Liver (tissue), 9 donors: ENCODE measurements around the gene ALPK3. TPM values are rescaled to one million over a fixed set of nuclear protein-coding genes. Genes with fewer than 3 reads are reported as not detected.

Experiments
- DNase-seq: peaks from one replicate; pipeline ENCODE4 v3.0.0-alpha.2; 2017; ENCODE audit warnings: low spot score
- H3K27ac ChIP-seq, 2 donors: one replicate each; pipeline ENCODE4 v1.7.0; 2013; ENCODE audit warnings: inconsistent platforms in 2 of 2, low read length in 2 of 2, control low read depth in 1 of 2, low read depth in 1 of 2, mild to moderate bottlenecking in 1 of 2
- H3K27me3 ChIP-seq, 4 donors: one replicate each; pipeline versions ENCODE4 v1.6.1 to v1.7.0; 2013; ENCODE audit warnings: low read length in 3 of 4, inconsistent platforms in 1 of 4, mild to moderate bottlenecking in 1 of 4, moderate library complexity in 1 of 4; ENCODE audit not compliant: control insufficient read depth in 4 of 4, insufficient read depth in 4 of 4
- H3K36me3 ChIP-seq, 4 donors: one replicate each; pipeline versions ENCODE4 v1.6.1 to v1.7.0; 2013; ENCODE audit warnings: low read length in 3 of 4, mild to moderate bottlenecking in 3 of 4, low read depth in 1 of 4, moderate library complexity in 1 of 4; ENCODE audit not compliant: control insufficient read depth in 4 of 4, insufficient read depth in 3 of 4
- H3K4me1 ChIP-seq, 4 donors: one replicate each; pipeline versions ENCODE4 v1.6.1 to v1.7.0; 2013; ENCODE audit warnings: low read length in 3 of 4, mild to moderate bottlenecking in 3 of 4, moderate library complexity in 1 of 4; ENCODE audit not compliant: control insufficient read depth in 4 of 4, insufficient read depth in 4 of 4
- H3K4me3 ChIP-seq, 3 donors: one replicate each; pipeline versions ENCODE4 v1.6.1 to v1.7.0; 2013; ENCODE audit warnings: low read length in 3 of 3, control low read depth in 1 of 3, low read depth in 1 of 3, mild to moderate bottlenecking in 1 of 3
- H3K9ac ChIP-seq, 2 donors: one replicate each; pipeline ENCODE4 v1.7.0; 2013; ENCODE audit warnings: low read length in 2 of 2, mild to moderate bottlenecking in 2 of 2, moderate library complexity in 2 of 2, control low read depth in 1 of 2, low read depth in 1 of 2
- H3K9me3 ChIP-seq, 4 donors: one replicate each; pipeline versions ENCODE4 v1.6.1 to v1.7.0; 2013; ENCODE audit warnings: low read length in 3 of 4; ENCODE audit not compliant: control insufficient read depth in 4 of 4
- ATF3 ChIP-seq: IDR thresholded peaks from 2 replicates; pipeline ENCODE4 v1.6.1; 2016; ENCODE audit warnings: antibody characterized with exemption
- EGR1 ChIP-seq, 2 donors: IDR thresholded peaks; 2 replicates each; pipeline ENCODE4 v1.6.1; 2016 to 2018; ENCODE audit warnings: antibody characterized with exemption in 2 of 2, low read depth in 2 of 2
- FOXA1 ChIP-seq: IDR thresholded peaks from 2 replicates; pipeline ENCODE4 v1.6.1; 2016; ENCODE audit warnings: antibody characterized with exemption
- FOXA2 ChIP-seq: IDR thresholded peaks from 2 replicates; pipeline ENCODE4 v1.6.1; 2016; ENCODE audit warnings: antibody characterized with exemption
- GABPA ChIP-seq, 2 donors: IDR thresholded peaks in 1 of 2; conservative IDR thresholded peaks in 1 of 2; 2 replicates each; pipeline ENCODE4 v1.6.1; 2016; ENCODE audit warnings: antibody characterized with exemption in 2 of 2, mild to moderate bottlenecking in 1 of 2, moderate library complexity in 1 of 2
- HNF4A ChIP-seq, 2 donors: conservative IDR thresholded peaks; 2 replicates each; pipeline ENCODE4 v1.6.1; 2016; ENCODE audit warnings: antibody characterized with exemption in 2 of 2, mild to moderate bottlenecking in 2 of 2
- HNF4G ChIP-seq: IDR thresholded peaks from 2 replicates; pipeline ENCODE4 v1.6.1; 2016; ENCODE audit warnings: antibody characterized with exemption
- JUND ChIP-seq, 2 donors: IDR thresholded peaks; 2 replicates each; pipeline ENCODE4 v1.6.1; 2016; ENCODE audit warnings: antibody characterized with exemption in 2 of 2
- NR2F2 ChIP-seq: IDR thresholded peaks from 2 replicates; pipeline ENCODE4 v1.6.1; 2016; ENCODE audit warnings: antibody characterized with exemption
- RAD21 ChIP-seq, 2 donors: IDR thresholded peaks; 2 replicates each; pipeline ENCODE4 v1.6.1; 2016; ENCODE audit warnings: antibody characterized with exemption in 2 of 2, mild to moderate bottlenecking in 2 of 2
- RXRA ChIP-seq, 2 donors: IDR thresholded peaks; 2 replicates each; pipeline ENCODE4 v1.6.1; 2017 to 2018; ENCODE audit warnings: antibody characterized with exemption in 2 of 2, mild to moderate bottlenecking in 1 of 2
- SP1 ChIP-seq: IDR thresholded peaks from 2 replicates; pipeline ENCODE4 v1.6.1; 2018; ENCODE audit warnings: antibody characterized with exemption, mild to moderate bottlenecking
- TAF1 ChIP-seq: conservative IDR thresholded peaks from 2 replicates; pipeline ENCODE4 v1.6.1; 2016; ENCODE audit warnings: antibody characterized with exemption, mild to moderate bottlenecking
- YY1 ChIP-seq: IDR thresholded peaks from 2 replicates; pipeline ENCODE4 v1.6.1; 2016; ENCODE audit warnings: antibody characterized with exemption, mild to moderate bottlenecking
- ZBTB33 ChIP-seq: IDR thresholded peaks from 2 replicates; pipeline ENCODE4 v1.6.1; 2016; ENCODE audit warnings: antibody characterized with exemption
- WGBS: extraction: QIAGEN DNeasy Blood & Tissue Kit; methylation state at CpG from one replicate; pipeline ENCODE4 v1.1.7; 2013; 5-methylcytosine and 5-hydroxymethylcytosine counted together
- polyA plus RNA-seq, 2 donors: library from polyadenylated mRNA; stranded (reverse) in 1 of 2; unstranded in 1 of 2; fragments of 200-250 nt in 1 of 2; fragments of >200 nt in 1 of 2; fragmentation: Nextera tagmentation in 1 of 2; extraction: Ambion mirVana in 1 of 2; gene quantifications; one replicate each; pipeline versions ENCODE4 v1.2.1 to v1.2.3, GENCODE V29; 2013 to 2015
- total RNA-seq, 2 donors: library from RNA; depleted of rRNA; stranded (reverse); fragments of >200 nt; gene quantifications; one replicate each; pipeline ENCODE4 v1.2.3, GENCODE V29; 2014
- TF ChIP-seq, protein P1 (sequence below): fragments of 150-350 bp; IDR thresholded peaks from 2 replicates; pipeline ENCODE4 v1.5.1; 2017; ENCODE audit warnings: improper control_type of control experiment, low read depth, low read length; ENCODE audit not compliant: missing input control
- TF ChIP-seq, protein P2 (sequence below): IDR thresholded peaks from 2 replicates; pipeline ENCODE4 v1.6.1; 2016; ENCODE audit warnings: antibody characterized with exemption, mild to moderate bottlenecking
- TF ChIP-seq, protein P3 (sequence below): IDR thresholded peaks from 2 replicates; pipeline ENCODE4 v1.6.1; 2016; ENCODE audit warnings: antibody characterized with exemption
- donor health status: healthy.
- donor health status: healthy.
- donor health status: healthy.
- donor health status: healthy.
- donor health status: healthy.

Gene ALPK3
- total and polyA plus RNA-seq, 4 donors = 0.96 to 10.0 (median 2.8) TPM

DNA sequence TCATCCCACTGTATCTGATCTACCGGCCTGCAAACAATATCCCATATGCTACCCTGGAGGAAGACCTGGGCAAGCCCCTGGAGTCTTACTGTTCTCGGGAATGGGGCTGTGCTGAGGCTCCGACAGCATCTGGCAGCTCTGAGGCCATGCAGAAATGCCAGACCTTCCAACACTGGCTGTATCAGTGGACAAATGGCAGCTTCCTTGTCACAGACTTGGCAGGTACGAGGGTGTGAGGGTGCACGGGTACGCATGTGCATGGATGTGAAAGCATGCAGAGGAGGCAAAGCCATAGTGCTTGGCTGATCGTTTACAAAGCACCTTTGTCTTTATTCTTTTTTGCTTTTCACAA is 47.3 kb downstream of the ALPK3 start:
- Histone ChIP-seq H3K9me3 (no peaks in the 10 kb centered on the region), H3K4me3 (no peak overlapping the region), H3K9ac (no peak overlapping the region), H3K27ac (no peak overlapping the region), H3K4me1 (peaks cover 0 to 6% (median 0%) of the 10 kb centered on the region in 4 donors), H3K36me3 (no peaks in the 10 kb centered on the region), H3K27me3 (no peaks in the 10 kb centered on the region)
- TF ChIP-seq YY1 (no peak), JUND (IDR thresholded peaks at IDR 0.05) (no peak), EGR1 (IDR thresholded peaks at IDR 0.05; ENCODE audit: low read depth in 2 of 2) (no peak), RXRA (IDR thresholded peaks at IDR 0.05) (no peak), FOXA2 (no peak), GABPA (IDR thresholded peaks at IDR 0.05 in 1 of 2, conservative IDR thresholded peaks at IDR 0.05 in 1 of 2) (no peak), RAD21 (IDR thresholded peaks at IDR 0.05) (no peak), ZBTB33 (no peak), FOXA1 (no peak), NR2F2 (no peak), HNF4A (conservative IDR thresholded peaks at IDR 0.05) (no peak), SP1 (no peak), HNF4G (no peak), TAF1 (no peak), ATF3 (no peak)
- TF ChIP-seq, protein P1, sequence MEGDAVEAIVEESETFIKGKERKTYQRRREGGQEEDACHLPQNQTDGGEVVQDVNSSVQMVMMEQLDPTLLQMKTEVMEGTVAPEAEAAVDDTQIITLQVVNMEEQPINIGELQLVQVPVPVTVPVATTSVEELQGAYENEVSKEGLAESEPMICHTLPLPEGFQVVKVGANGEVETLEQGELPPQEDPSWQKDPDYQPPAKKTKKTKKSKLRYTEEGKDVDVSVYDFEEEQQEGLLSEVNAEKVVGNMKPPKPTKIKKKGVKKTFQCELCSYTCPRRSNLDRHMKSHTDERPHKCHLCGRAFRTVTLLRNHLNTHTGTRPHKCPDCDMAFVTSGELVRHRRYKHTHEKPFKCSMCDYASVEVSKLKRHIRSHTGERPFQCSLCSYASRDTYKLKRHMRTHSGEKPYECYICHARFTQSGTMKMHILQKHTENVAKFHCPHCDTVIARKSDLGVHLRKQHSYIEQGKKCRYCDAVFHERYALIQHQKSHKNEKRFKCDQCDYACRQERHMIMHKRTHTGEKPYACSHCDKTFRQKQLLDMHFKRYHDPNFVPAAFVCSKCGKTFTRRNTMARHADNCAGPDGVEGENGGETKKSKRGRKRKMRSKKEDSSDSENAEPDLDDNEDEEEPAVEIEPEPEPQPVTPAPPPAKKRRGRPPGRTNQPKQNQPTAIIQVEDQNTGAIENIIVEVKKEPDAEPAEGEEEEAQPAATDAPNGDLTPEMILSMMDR = no peak
- TF ChIP-seq, protein P2, sequence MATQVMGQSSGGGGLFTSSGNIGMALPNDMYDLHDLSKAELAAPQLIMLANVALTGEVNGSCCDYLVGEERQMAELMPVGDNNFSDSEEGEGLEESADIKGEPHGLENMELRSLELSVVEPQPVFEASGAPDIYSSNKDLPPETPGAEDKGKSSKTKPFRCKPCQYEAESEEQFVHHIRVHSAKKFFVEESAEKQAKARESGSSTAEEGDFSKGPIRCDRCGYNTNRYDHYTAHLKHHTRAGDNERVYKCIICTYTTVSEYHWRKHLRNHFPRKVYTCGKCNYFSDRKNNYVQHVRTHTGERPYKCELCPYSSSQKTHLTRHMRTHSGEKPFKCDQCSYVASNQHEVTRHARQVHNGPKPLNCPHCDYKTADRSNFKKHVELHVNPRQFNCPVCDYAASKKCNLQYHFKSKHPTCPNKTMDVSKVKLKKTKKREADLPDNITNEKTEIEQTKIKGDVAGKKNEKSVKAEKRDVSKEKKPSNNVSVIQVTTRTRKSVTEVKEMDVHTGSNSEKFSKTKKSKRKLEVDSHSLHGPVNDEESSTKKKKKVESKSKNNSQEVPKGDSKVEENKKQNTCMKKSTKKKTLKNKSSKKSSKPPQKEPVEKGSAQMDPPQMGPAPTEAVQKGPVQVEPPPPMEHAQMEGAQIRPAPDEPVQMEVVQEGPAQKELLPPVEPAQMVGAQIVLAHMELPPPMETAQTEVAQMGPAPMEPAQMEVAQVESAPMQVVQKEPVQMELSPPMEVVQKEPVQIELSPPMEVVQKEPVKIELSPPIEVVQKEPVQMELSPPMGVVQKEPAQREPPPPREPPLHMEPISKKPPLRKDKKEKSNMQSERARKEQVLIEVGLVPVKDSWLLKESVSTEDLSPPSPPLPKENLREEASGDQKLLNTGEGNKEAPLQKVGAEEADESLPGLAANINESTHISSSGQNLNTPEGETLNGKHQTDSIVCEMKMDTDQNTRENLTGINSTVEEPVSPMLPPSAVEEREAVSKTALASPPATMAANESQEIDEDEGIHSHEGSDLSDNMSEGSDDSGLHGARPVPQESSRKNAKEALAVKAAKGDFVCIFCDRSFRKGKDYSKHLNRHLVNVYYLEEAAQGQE = no peak
- TF ChIP-seq, protein P3, sequence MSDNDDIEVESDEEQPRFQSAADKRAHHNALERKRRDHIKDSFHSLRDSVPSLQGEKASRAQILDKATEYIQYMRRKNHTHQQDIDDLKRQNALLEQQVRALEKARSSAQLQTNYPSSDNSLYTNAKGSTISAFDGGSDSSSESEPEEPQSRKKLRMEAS = no peak
- WGBS = 90% methylated on average over 7 of the region's 7 CpGs
- DNase-seq = no peak
